Peyer's patch (tissue), 4 donors: ENCODE results near the gene CLCN1.

Experiments used
- CTCF ChIP-seq, 6 experiments: fragments of 450-650 bp in 4 of 6; fragments of 200-600 bp in 2 of 6; sonication (generic) in 1 of 6; IDR thresholded peaks; one replicate each; pipeline ENCODE4 v1.5.1; 2017 to 2019; ENCODE audit warnings: antibody characterized with exemption in 6 of 6, mild to moderate bottlenecking in 3 of 6, moderate library complexity in 1 of 6
- POLR2A ChIP-seq, 2 donors: fragments of 450-650 bp; IDR thresholded peaks; one replicate each; pipeline ENCODE4 v1.5.1; 2017; ENCODE audit warnings: antibody characterized with exemption in 2 of 2, mild to moderate bottlenecking in 2 of 2, moderate library complexity in 2 of 2

GRCh38 chr7:143352531-143353002 is 36.7 kb downstream of the CLCN1 start:
- TF ChIP-seq CTCF (IDR thresholded peaks at IDR 0.05) (no peak), POLR2A (IDR thresholded peaks at IDR 0.05) (no peak)
